IMR-90 (cell line): ENCODE measurements around the gene S100A2. TPM values are rescaled to one million over a fixed set of nuclear protein-coding genes. Genes with fewer than 3 reads are reported as not detected.

Source experiments
- ATAC-seq: fragments of 200-7000 bp; cut with Tn5 transposase; 2 replicates; pipeline ENCODE4 v1.9.1; 2020; ENCODE audit warnings: low read depth, mild to moderate bottlenecking, moderate library complexity
- BruUV-seq: library from RNA; stranded (reverse); fragments of 400-500 nt; replicated peaks from 2 replicates; lab custom pipeline; 2021; lab: Mats Ljungman, UMichigan
- CTCF ChIA-PET: fragments of 300-600 bp; formaldehyde crosslinking; extraction: SDS; loops from one replicate; lab custom pipeline; 2021; ENCODE audit warnings: antibody characterized with exemption; lab: Yijun Ruan, JAX
- POLR2A ChIA-PET: fragments of 300-600 bp; sonication (Branson Sonifier 250); formaldehyde crosslinking; loops from one replicate; lab custom pipeline; 2022; ENCODE audit warnings: antibody characterized with exemption; ENCODE audit not compliant: unreplicated experiment; lab: Charles Lee
- DNase-seq: peaks from one replicate; pipeline ENCODE4 v3.0.0; 2013
- H2AFZ ChIP-seq: replicated peaks from 2 replicates; pipeline ENCODE3; 2013; ENCODE audit warnings: low read length, mild to moderate bottlenecking; ENCODE audit not compliant: poor library complexity
- H2AK5ac ChIP-seq: 2 replicates; pipeline ENCODE4 v1.6.1; 2013; ENCODE audit warnings: low read depth, low read length, inconsistent platforms
- H2AK9ac ChIP-seq: replicated peaks from 2 replicates; pipeline ENCODE3; 2013; ENCODE audit warnings: mild to moderate bottlenecking, low read depth, low read length, moderate library complexity; ENCODE audit not compliant: poor library complexity
- H2BK120ac ChIP-seq: 2 replicates; pipeline ENCODE4 v1.6.1; 2013; ENCODE audit warnings: low read depth, low read length, inconsistent platforms
- H2BK15ac ChIP-seq: 3 replicates; pipeline ENCODE4 v1.6.1; 2013; ENCODE audit warnings: low read depth, low read length, inconsistent platforms
- H2BK20ac ChIP-seq: 2 replicates; pipeline ENCODE4 v1.6.1; 2013; ENCODE audit warnings: low read depth, mild to moderate bottlenecking, inconsistent platforms, low read length, moderate library complexity
- H2BK5ac ChIP-seq: 2 replicates; pipeline ENCODE4 v1.6.1; 2013; ENCODE audit warnings: mild to moderate bottlenecking, low read depth, low read length, inconsistent platforms; ENCODE audit not compliant: poor library complexity, severe bottlenecking
- H3K14ac ChIP-seq: replicated peaks from 2 replicates; pipeline ENCODE4 v1.6.1; 2013; ENCODE audit warnings: low read depth, low read length, inconsistent platforms
- H3K18ac ChIP-seq: 2 replicates; pipeline ENCODE4 v1.6.1; 2013; ENCODE audit warnings: low read depth, low read length, control low read depth
- H3K23ac ChIP-seq: 2 replicates; pipeline ENCODE4 v1.6.1; 2013; ENCODE audit warnings: low read depth, low read length, inconsistent platforms
- H3K27ac ChIP-seq: 2 replicates; pipeline ENCODE4 v1.5.1; 2013; ENCODE audit warnings: mild to moderate bottlenecking, control low read depth, low read length; ENCODE audit not compliant: insufficient read depth
- H3K27me3 ChIP-seq: 2 replicates; pipeline ENCODE4 v1.6.1; 2013; ENCODE audit warnings: low read length; ENCODE audit not compliant: control insufficient read depth, insufficient read depth
- H3K36me3 ChIP-seq: 2 replicates; pipeline ENCODE4 v1.6.1; 2013; ENCODE audit warnings: low read length, mixed read lengths; ENCODE audit not compliant: control insufficient read depth, insufficient read depth
- H3K4ac ChIP-seq: 2 replicates; pipeline ENCODE4 v1.6.1; 2013; ENCODE audit warnings: low read depth, low read length, inconsistent platforms
- H3K4me1 ChIP-seq: 2 replicates; pipeline ENCODE4 v1.6.1; 2013; ENCODE audit warnings: low read length, mixed read lengths; ENCODE audit not compliant: control insufficient read depth, insufficient read depth
- H3K4me2 ChIP-seq: 2 replicates; pipeline ENCODE4 v1.6.1; 2013; ENCODE audit warnings: low read depth, mild to moderate bottlenecking, control low read depth, low read length, moderate library complexity
- H3K4me3 ChIP-seq: 2 replicates; pipeline ENCODE4 v1.5.1; 2013; ENCODE audit warnings: low read depth, mild to moderate bottlenecking, control low read depth, low read length, moderate library complexity; ENCODE audit not compliant: insufficient read depth
- H3K56ac ChIP-seq: 2 replicates; pipeline ENCODE4 v1.6.1; 2013; ENCODE audit warnings: low read length, inconsistent platforms; ENCODE audit not compliant: insufficient read depth; ENCODE audit errors: extremely low read depth
- H3K79me1 ChIP-seq, 2 experiments: 2 replicates each; pipeline ENCODE4 v1.6.1; 2013; ENCODE audit warnings: low read length in 2 of 2, inconsistent platforms in 1 of 2, low read depth in 1 of 2
- H3K9ac ChIP-seq: 2 replicates; pipeline ENCODE4 v1.6.1; 2013; ENCODE audit warnings: low read depth, low read length, control low read depth
- H3K9me1 ChIP-seq: 2 replicates; pipeline ENCODE4 v1.6.1; 2013; ENCODE audit warnings: low read length, inconsistent platforms; ENCODE audit not compliant: insufficient read depth
- H3K9me3 ChIP-seq: 2 replicates; pipeline ENCODE4 v1.6.1; 2013; ENCODE audit warnings: low read length; ENCODE audit not compliant: control insufficient read depth, insufficient read depth
- H4K20me1 ChIP-seq: 2 replicates; pipeline ENCODE4 v1.6.1; 2013; ENCODE audit warnings: low read length, inconsistent platforms; ENCODE audit not compliant: insufficient read depth
- H4K5ac ChIP-seq: 2 replicates; pipeline ENCODE4 v1.6.1; 2013; ENCODE audit warnings: mild to moderate bottlenecking, low read depth, low read length, control low read depth
- H4K8ac ChIP-seq, 2 experiments: 2 replicates each; pipeline ENCODE4 v1.6.1; 2013; ENCODE audit warnings: low read depth in 2 of 2, low read length in 2 of 2, control low read depth in 1 of 2, inconsistent platforms in 1 of 2
- H4K91ac ChIP-seq: 2 replicates; pipeline ENCODE4 v1.6.1; 2013; ENCODE audit warnings: low read depth, low read length, inconsistent platforms; ENCODE audit not compliant: insufficient read depth
- BHLHE40 ChIP-seq: fragments of 150-350 bp; IDR thresholded peaks from 2 replicates; pipeline ENCODE4 v1.6.1; 2016; ENCODE audit warnings: mild to moderate bottlenecking, low read depth, low read length
- CEBPB ChIP-seq: IDR thresholded peaks from 2 replicates; pipeline ENCODE4 v1.6.1; 2012; ENCODE audit warnings: low read depth, low read length, improper control_type of control experiment
- CHD1 ChIP-seq: IDR thresholded peaks from 2 replicates; pipeline ENCODE4 v1.6.1; 2012; ENCODE audit warnings: low read depth, low read length, improper control_type of control experiment
- FOS ChIP-seq: fragments of 150-350 bp; IDR thresholded peaks from 2 replicates; pipeline ENCODE4 v1.6.1; 2016; ENCODE audit warnings: low read depth, low read length
- MAFK ChIP-seq: IDR thresholded peaks from 2 replicates; pipeline ENCODE4 v1.6.1; 2012; ENCODE audit warnings: low read depth, low read length, improper control_type of control experiment
- MAZ ChIP-seq: IDR thresholded peaks from 2 replicates; pipeline ENCODE4 v1.6.1; 2012; ENCODE audit warnings: low read depth, mild to moderate bottlenecking, low read length, improper control_type of control experiment, moderate library complexity, borderline replicate concordance
- MXI1 ChIP-seq: IDR thresholded peaks from 2 replicates; pipeline ENCODE4 v1.6.1; 2012; ENCODE audit warnings: low read depth, mild to moderate bottlenecking, low read length, moderate library complexity, borderline replicate concordance
- NFE2L2 ChIP-seq: fragments of 150-350 bp; IDR thresholded peaks from 2 replicates; pipeline ENCODE4 v1.6.1; 2016; ENCODE audit warnings: low read depth, mild to moderate bottlenecking, low read length
- POLR2A ChIP-seq: IDR thresholded peaks from 2 replicates; pipeline ENCODE4 v1.6.1; 2012; ENCODE audit warnings: mild to moderate bottlenecking, low read depth, low read length
- RCOR1 ChIP-seq: IDR thresholded peaks from 2 replicates; pipeline ENCODE4 v1.6.1; 2012; ENCODE audit warnings: mild to moderate bottlenecking, low read length, improper control_type of control experiment; ENCODE audit not compliant: insufficient replicate concordance
- RFX5 ChIP-seq: IDR thresholded peaks from 2 replicates; pipeline ENCODE4 v1.8.0; 2012; ENCODE audit warnings: low read depth, mild to moderate bottlenecking, low read length, moderate library complexity
- WGBS, 2 experiments: methylation state at CpG; one replicate each; pipeline versions ENCODE4 v1.1.5 to v1.1.7; 2013; ENCODE audit warnings: missing lambda C conversion rate in 2 of 2; ENCODE audit not compliant: insufficient read length in 1 of 2; ENCODE audit errors: extremely low coverage in 2 of 2; 5-methylcytosine and 5-hydroxymethylcytosine counted together
- dilution Hi-C: fragments of 300-500 bp; cut with HindIII; formaldehyde crosslinking; loops from one replicate; pipeline ENCODE4 v1.14.3; 2018; ENCODE audit warnings: low sequenced_read_pairs; ENCODE audit not compliant: unreplicated experiment
- in situ Hi-C: fragments of 300-500 bp; cut with MboI; formaldehyde crosslinking; loops from 3 replicates; pipeline ENCODE4 v1.14.3; 2019; ENCODE audit warnings: low sequenced_read_pairs, inconsistent platforms, mixed read lengths
- intact Hi-C: fragments of 100-400 bp; cut with micrococcal nuclease; formaldehyde crosslinking; loops from 2 replicates; pipeline ENCODE4 v1.10.0; 2022
- polyA plus RNA-seq, 3 experiments: library from polyadenylated mRNA; depleted of rRNA; stranded (reverse); fragments of >200 nt; gene quantifications; 2 replicates each; pipeline ENCODE4 v1.2.3, GENCODE V29; 2012; ENCODE audit warnings: low replicate concordance in 1 of 3
- total RNA-seq: library from RNA; depleted of rRNA; stranded (reverse); fragments of >200 nt; gene quantifications from 2 replicates; pipeline ENCODE4 v1.2.3, GENCODE V29; 2012
- TF ChIP-seq, protein P1 (sequence below): conservative IDR thresholded peaks from 2 replicates; pipeline ENCODE4 v1.5.1; 2012; ENCODE audit warnings: mild to moderate bottlenecking, low read depth, low read length, improper control_type of control experiment

S100A2 gene
- total and polyA plus RNA-seq, 2 of the 4 experiments (the other 2 are of a cell fraction): 3.6 to 7.9 TPM

DNA sequence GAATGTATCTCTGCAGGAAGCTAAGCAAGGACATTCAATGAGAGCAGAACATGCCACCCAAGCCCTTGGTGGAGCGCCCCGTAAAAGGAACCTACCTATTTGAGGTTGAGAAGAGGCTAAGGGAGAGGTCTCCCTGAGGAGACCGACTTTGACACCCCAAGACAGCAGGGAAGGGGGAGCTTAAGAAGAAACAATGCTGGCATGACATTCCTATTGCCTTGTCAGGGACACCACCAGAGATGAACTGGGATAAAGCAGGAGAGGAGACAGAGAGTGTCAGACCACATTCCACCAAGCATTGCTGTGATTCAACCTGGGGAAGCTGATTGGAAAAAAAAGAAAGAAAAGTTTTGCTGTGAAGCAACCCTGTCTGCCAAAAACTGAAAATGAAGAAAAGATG is 13.3 kb upstream of the S100A2 start:
- H3K36me3 ChIP-seq: no peaks in the 10 kb centered on the region
- peak overlapping the region; percentile 50; the same call in 1 of the 2 replicates for H2BK20ac ChIP-seq
- H4K91ac ChIP-seq: peak overlapping the region; percentile 50; the same call in 1 of the 2 replicates
- no peak overlapping the region for H3K56ac ChIP-seq
- H4K8ac ChIP-seq: peak overlapping the region in 1 of 2 experiments; percentile 9; a peak in 1 of 4 replicates
- H3K79me1 ChIP-seq: no peaks in the 10 kb centered on the region
- H2AK9ac ChIP-seq: peak overlapping the region; percentile 30
- ChIA-PET CTCF (no interaction called here), POLR2A (no interaction called here)
- H3K9me1 ChIP-seq: peaks cover 5% of the 10 kb centered on the region
- H3K4ac ChIP-seq: peak overlapping the region; percentile 68
- H3K9me3 ChIP-seq: no peaks in the 10 kb centered on the region
- in situ Hi-C loops: no loop called here
- H4K5ac ChIP-seq: no peak overlapping the region; the same call in 1 of the 2 replicates
- H3K27ac ChIP-seq: no peak overlapping the region
- H3K4me2 ChIP-seq: no peak overlapping the region
- dilution Hi-C loops: no loop called here
- H3K18ac ChIP-seq: no peak overlapping the region; the same call in 1 of the 2 replicates
- DNase-seq (no peak), ATAC-seq (peak; percentile 31)
- H2BK5ac ChIP-seq: no peak overlapping the region
- H2BK15ac ChIP-seq: no peak overlapping the region
- no peaks in the 10 kb centered on the region for H3K27me3 ChIP-seq
- H2BK120ac ChIP-seq: peak overlapping the region; percentile 79
- 100% methylated on average over 1 of the region's 3 CpGs; no CpG with 5 or more reads in 1 of the 2 experiments for WGBS, 2 experiments
- H3K23ac ChIP-seq: peak overlapping the region; percentile 57; the same call in 1 of the 2 replicates
- H3K4me1 ChIP-seq: peaks cover 12% of the 10 kb centered on the region
- H4K20me1 ChIP-seq: no peaks in the 10 kb centered on the region
- H3K9ac ChIP-seq: no peak overlapping the region
- peak overlapping the region; percentile 37 for H3K14ac ChIP-seq
- intact Hi-C loops: no loop called here
- peak overlapping the region; percentile 29 for H2AFZ ChIP-seq
- H3K4me3 ChIP-seq: no peak overlapping the region
- H2AK5ac ChIP-seq: no peak overlapping the region
- BruUV-seq: no TSS peak
- TF ChIP-seq BHLHE40 (no peak), MAZ (no peak), MAFK (no peak), RCOR1 (no peak), CEBPB (no peak), POLR2A (no peak), RFX5 (no peak), CHD1 (no peak), MXI1 (no peak), FOS (no peak), NFE2L2 (no peak)
- TF ChIP-seq, protein P1, sequence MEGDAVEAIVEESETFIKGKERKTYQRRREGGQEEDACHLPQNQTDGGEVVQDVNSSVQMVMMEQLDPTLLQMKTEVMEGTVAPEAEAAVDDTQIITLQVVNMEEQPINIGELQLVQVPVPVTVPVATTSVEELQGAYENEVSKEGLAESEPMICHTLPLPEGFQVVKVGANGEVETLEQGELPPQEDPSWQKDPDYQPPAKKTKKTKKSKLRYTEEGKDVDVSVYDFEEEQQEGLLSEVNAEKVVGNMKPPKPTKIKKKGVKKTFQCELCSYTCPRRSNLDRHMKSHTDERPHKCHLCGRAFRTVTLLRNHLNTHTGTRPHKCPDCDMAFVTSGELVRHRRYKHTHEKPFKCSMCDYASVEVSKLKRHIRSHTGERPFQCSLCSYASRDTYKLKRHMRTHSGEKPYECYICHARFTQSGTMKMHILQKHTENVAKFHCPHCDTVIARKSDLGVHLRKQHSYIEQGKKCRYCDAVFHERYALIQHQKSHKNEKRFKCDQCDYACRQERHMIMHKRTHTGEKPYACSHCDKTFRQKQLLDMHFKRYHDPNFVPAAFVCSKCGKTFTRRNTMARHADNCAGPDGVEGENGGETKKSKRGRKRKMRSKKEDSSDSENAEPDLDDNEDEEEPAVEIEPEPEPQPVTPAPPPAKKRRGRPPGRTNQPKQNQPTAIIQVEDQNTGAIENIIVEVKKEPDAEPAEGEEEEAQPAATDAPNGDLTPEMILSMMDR: no peak
